ENCODE measurements around the gene ZNF765. TPM values are rescaled to one million over a fixed set of nuclear protein-coding genes. Genes with fewer than 3 reads are reported as not detected.
"Not testable (repeated sequence)": the region's sequence is repeated elsewhere in the genome, so short reads cannot be mapped to it uniquely, and the experiment has no call there.

Gene ZNF765
- 10 to 100 TPM in 1 of 8 experiments, 1 to 10 TPM in 7; 6.3 to 10.3 (median 7.6) TPM for total RNA-seq

DNA sequence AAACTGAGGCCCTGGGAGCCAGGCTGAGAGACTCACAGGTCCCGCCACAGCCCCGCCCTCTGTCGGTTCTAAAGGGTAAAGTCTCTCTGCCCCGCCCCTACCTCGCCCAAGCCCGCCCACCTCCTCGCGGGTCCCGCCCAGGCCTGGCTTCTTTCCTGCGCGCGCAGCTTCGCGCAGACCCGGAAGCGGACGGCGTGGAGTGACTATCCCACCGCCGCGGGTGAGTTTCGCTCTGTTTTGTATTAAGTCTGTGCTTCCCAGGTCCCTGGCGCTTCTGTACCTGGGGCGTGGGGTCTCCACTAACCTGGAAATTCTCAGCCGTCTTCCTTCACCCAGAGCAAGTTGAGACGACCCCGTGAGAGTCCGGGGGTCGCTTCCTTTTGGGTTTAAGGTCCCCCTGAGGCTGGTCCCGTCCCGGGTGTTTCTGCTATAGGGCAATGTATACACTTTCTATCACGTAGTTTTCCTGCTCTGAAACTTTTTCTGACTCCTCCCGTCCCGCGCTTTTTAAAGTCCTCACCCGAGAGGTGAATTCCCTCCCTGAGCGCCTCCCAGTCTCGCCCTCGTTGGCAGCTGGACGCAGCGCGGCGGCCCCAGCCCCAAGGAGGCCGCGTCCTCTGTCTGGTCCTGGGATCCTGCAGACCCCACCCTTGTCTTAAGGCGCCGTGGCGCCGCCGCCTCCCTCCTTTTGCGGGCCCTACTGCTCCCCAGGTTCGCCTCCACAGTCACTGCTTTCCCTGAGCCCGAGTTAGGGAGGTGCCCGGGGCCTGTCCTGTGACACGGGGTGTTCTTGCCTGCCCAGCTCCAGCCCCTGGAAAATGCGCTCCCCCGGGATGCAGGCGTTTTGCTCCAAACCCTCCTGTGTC, at the start of gene ZNF765:
TSS of gene ZNF765 (plus strand) at position 176 of the 866 bp plus-strand sequence. CDS start 2,867 bp downstream, outside the sequence.
- WGBS, 10 experiments: 0 to 8% (median 0%) methylated on average over 3 to 25 of the region's 58 CpGs; no CpG with 5 or more reads in 1 of the 10 experiments

DNA sequence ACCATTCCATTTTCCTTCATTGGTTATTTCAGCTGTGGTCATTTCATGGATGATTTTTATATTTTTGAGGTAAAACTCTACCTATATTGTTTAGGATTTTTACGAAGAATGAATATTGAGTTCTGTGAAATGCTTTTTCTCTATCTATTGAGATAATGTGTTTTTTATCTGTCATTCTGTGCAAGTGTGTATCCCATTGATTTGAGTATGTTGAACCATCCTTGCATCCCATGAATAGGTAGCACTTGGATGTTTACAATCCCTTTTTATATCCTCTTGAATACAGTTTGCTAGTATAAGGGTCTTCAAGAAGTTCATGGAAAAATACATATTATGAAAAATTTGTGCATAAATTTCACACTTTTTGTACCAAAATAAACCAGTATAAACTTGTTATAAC, 39.2 kb upstream of the ZNF765 start:
- Histone ChIP-seq H3K4me1 (replicated peaks in 1 of 2) (no peaks in the 10 kb centered on the region), H3K4me3 (no peak overlapping the region), H3K27ac (no peak overlapping the region)
- 86 to 100% (median 100%) methylated on average over 1 of the region's 1 CpG; no CpG with 5 or more reads in 1 of the 10 experiments for WGBS, 10 experiments
- in situ Hi-C loops (cut with MboI; ENCODE audit: low pct_unique_long_range_greater_than_20kb in 2 of 9, low sequenced_read_pairs in 9 of 9, unreplicated experiment in 9 of 9): no loop called here
- ATAC-seq (replicated peaks in 6 of 8): no peak

More for the DNA sequence above, at the start of gene ZNF765:
- Histone ChIP-seq H3K4me3 (peak within 1 kb of the TSS; percentile 57 to 91 (median 73)), H3K27ac (peak within 1 kb of the TSS; percentile 20 to 71), H3K4me1 (replicated peaks in 1 of 2) (peaks cover 10 to 13% of the 10 kb centered on the region in 2 donors)
- ATAC-seq (replicated peaks in 6 of 8): peak; percentile 93 to 97 (median 95)
- in situ Hi-C loops (cut with MboI; ENCODE audit: low pct_unique_long_range_greater_than_20kb in 2 of 9, low sequenced_read_pairs in 9 of 9, unreplicated experiment in 9 of 9): no loop called here

DNA sequence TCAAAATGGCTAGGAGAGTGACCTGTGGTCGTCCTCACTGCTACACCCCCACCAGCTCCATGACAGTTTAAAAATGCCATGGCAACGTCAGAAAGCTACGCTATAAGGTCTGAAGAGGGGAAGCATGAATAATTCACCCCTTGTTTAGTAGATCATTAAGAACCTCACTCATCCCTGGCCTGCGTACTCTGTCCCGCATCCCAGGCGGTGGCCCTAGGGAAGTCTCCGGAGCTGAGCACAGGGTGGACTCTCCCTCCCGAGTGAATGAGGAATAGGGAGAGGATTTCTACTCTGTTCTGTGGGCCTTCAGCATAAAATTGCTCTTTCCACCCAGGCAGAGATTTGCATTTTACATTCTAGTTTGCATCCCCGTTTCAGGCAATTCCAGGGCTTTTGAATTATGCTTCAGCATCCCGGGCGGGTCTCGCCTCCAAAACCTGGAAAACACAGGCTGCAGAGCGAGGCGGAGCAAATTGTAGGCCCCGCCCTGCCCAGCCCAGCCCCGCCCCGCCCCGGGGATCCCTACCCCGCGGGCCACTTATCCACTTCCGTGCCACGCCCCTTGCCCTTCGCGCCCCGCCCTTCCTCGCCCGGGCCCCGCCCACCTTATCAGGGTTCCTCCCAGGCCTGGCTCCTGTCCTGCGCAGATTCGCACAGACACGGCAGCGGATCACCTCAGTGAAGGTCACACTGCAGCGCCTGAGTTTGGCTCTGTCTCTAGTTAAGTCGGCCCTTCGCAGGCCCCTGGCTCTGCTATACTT, 36.9 kb upstream of the ZNF765 start:
- no peak for ATAC-seq (replicated peaks in 6 of 8)
- in situ Hi-C loops (cut with MboI; ENCODE audit: low pct_unique_long_range_greater_than_20kb in 2 of 9, low sequenced_read_pairs in 9 of 9, unreplicated experiment in 9 of 9): no loop called here
- Histone ChIP-seq H3K4me3 (no peak overlapping the region), H3K27ac (no peak overlapping the region), H3K4me1 (replicated peaks in 1 of 2) (no peaks in the 10 kb centered on the region)
- 75 to 100% (median 85%) methylated on average over 1 to 17 of the region's 35 CpGs; no CpG with 5 or more reads in 1 of the 10 experiments for WGBS, 10 experiments

DNA sequence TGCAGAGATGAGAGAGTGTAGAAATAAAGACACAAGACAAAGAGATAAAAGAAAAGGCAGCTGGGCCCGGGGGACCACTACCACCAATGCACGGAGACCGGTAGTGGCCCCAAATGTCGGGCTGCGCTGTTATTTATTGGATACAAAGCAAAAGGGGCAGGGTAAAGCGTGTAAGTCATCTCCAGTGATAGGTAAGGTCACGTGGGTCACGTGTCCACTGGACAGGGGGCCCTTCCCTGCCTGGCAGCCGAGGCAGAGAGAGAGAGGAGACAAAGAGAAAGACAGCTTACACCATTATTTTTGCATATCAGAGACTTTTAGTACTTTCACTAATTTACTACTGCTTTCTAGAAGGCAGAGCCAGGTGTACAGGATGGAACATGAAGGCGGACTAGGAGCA, 34.9 kb upstream of the ZNF765 start:
- 80 to 89% (median 83%) methylated on average over 1 to 5 of the region's 10 CpGs; no CpG with 5 or more reads in 7 of the 10 experiments for WGBS, 10 experiments
- H3K27ac ChIP-seq; H3K4me3 ChIP-seq; ATAC-seq (replicated peaks in 6 of 8); H3K4me1 ChIP-seq (replicated peaks in 1 of 2); in situ Hi-C loops (cut with MboI; ENCODE audit: low pct_unique_long_range_greater_than_20kb in 2 of 9, low sequenced_read_pairs in 9 of 9, unreplicated experiment in 9 of 9): not testable (repeated sequence)

DNA sequence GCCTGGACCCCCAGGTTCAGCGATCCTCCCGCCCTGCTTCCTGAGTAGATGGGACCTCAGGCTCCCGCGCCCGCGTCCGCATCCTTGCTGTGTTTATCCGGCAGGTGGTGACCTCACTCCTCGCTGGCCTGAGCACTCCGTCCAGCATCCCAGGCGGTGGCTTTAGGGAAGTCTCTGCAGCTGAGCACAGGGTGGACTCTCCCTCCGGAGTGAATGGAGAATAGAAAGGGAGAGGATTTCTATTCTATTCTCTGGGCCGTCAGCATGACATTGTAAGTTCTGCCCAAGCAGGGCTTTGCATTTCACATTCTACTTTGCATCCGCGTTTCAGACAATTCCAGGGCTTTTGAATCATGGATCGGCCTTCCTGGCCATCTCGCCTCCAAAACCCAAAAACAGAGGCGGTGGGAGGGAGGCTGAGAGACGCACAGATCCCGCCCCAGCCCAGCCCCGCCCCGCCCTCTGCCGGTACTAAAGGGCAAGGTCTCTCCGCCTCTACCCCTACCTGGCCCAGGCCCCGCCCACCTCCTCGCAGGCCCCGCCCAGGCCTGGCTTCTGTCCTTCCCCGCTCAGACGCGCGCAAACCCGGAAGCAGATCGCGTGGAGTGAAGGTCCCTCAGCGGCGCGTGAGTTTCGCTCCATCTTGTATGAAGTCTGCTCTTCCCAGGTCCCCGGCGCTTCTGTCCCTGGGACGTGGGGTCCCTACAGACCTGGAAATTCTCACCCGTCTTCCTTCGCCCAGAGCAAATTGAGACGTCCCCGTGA, 29.6 kb upstream of the ZNF765 start, which contains the start of gene ZNF525:
TSS of gene ZNF525 (plus strand) at position 572 of the 765 bp plus-strand sequence. CDS start 6,577 bp downstream, outside the sequence.
- 0 to 22% (median 2%) methylated on average over 1 to 17 of the region's 45 CpGs; no CpG with 5 or more reads in 1 of the 10 experiments for WGBS, 10 experiments
- Histone ChIP-seq H3K27ac (peak within 1 kb of the TSS in 1 of 2 donors; percentile 11), H3K4me3 (peak within 1 kb of the TSS; percentile 43 to 63 (median 48)), H3K4me1 (replicated peaks in 1 of 2) (peaks cover 5 to 6% of the 10 kb centered on the region in 2 donors)
- in situ Hi-C loops (cut with MboI; ENCODE audit: low pct_unique_long_range_greater_than_20kb in 2 of 9, low sequenced_read_pairs in 9 of 9, unreplicated experiment in 9 of 9): no loop called here
- peak; percentile 94 to 99 (median 98) for ATAC-seq (replicated peaks in 6 of 8)

DNA sequence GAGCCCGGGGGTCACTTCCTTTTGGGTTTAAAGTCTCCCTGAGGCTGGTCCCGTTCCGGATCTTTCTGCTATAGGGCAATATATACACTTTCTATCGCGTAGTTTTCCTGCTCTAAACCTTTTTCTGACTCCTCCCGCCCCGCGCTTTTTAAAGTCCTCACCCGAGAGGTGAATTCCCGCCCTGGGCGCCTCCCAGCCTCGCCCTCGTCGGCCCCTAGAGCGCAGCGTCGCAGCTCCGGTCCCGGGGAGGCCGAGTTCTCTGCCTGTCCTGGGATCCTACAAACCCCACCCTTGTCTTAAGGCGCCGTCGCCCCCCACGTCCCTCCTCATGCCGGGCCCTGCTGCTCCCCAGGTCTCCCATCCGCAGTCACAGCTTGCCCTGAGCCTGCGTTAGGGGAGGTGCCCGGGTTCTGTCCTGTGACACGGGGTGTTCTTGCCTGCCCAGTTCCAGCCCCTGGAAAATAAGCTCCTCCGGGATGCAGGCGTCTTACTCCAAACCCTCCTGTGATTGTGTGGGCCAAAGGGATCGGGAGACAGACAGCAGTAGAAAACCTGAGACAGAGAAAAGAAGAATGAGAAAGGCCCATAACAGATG, 29.0 kb upstream of the ZNF765 start:
- H3K4me1 ChIP-seq (replicated peaks in 1 of 2): peaks cover 5 to 6% of the 10 kb centered on the region in 2 donors
- in situ Hi-C loops (cut with MboI; ENCODE audit: low pct_unique_long_range_greater_than_20kb in 2 of 9, low sequenced_read_pairs in 9 of 9, unreplicated experiment in 9 of 9): no loop called here
- 0 to 14% (median 0%) methylated on average over 1 to 9 of the region's 32 CpGs; no CpG with 5 or more reads in 4 of the 10 experiments for WGBS, 10 experiments
- H3K27ac ChIP-seq: no peak overlapping the region
- peak; percentile 41 to 66 (median 56) for ATAC-seq (replicated peaks in 6 of 8)
- H3K4me3 ChIP-seq: peak overlapping the region; percentile 43 to 63 (median 48)

DNA sequence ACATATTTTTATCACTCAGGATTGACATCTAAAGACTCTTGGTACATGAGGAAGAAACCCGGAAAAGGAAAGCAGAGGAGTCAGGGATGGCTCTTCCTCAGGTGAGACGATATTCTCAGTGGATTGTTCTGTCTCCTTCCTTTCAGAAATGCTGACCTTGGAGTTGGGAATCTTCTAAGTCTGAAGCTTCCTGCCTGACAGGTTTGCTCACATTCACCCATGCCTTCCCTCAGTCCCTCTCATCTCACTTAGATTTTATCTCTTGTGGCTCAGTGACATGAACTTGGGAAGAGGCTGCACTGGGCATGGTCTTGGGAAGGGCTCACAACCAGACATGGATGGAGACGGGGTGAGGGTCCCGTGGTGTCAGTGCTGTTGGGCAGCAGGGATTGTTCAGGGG, 22.8 kb upstream of the ZNF765 start:
- WGBS, 10 experiments: 43 to 100% (median 98%) methylated on average over 1 to 4 of the region's 4 CpGs; no CpG with 5 or more reads in 2 of the 10 experiments
- Histone ChIP-seq H3K27ac (no peak overlapping the region), H3K4me3 (no peak overlapping the region), H3K4me1 (replicated peaks in 1 of 2) (no peaks in the 10 kb centered on the region)
- no peak for ATAC-seq (replicated peaks in 6 of 8)
- in situ Hi-C loops (cut with MboI; ENCODE audit: low pct_unique_long_range_greater_than_20kb in 2 of 9, low sequenced_read_pairs in 9 of 9, unreplicated experiment in 9 of 9): no loop called here

DNA sequence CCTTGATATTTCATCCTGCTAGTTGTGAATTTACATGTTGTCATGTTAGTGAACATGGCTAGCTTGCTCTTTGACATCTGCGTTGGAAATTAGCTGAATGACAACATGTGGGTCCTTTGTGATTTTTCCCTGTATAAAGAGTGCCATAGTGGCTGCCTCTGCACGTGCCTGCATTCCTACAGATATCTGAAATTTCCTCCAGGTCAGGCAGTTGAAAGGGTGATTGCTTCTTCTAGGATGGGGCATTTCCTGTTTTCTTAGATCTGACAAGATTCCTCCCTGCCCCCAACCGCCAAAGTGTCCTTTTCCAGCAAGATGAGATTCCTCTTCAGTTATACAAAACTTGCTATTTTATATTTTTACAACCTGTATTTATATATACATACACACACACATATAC, 20.7 kb upstream of the ZNF765 start:
- in situ Hi-C loops (cut with MboI; ENCODE audit: low pct_unique_long_range_greater_than_20kb in 2 of 9, low sequenced_read_pairs in 9 of 9, unreplicated experiment in 9 of 9): no loop called here
- 31 to 100% (median 53%) methylated on average over 1 to 3 of the region's 3 CpGs; no CpG with 5 or more reads in 1 of the 10 experiments for WGBS, 10 experiments
- H3K4me3 ChIP-seq: no peak overlapping the region

DNA sequence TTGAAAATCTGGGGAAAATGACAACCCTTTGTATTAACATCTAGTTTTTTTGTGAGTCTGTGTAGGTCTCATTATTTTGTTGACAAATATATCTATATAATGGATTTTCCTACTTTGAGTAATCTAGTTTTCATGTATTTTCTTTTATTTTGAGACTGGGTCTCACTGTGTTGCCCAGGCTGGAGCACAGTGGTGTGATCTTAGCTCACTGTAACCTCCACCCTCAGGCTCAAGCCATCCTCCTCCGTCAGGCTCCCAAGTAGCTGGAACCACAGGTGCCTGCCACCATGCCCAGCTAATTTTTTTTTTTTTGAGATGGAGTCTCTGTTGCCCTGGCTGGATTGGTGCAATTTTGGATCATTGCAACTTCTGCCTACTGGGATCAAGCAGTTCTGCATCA, 20.2 kb upstream of the ZNF765 start:
- H3K4me3 ChIP-seq: no peak overlapping the region
- in situ Hi-C loops (cut with MboI; ENCODE audit: low pct_unique_long_range_greater_than_20kb in 2 of 9, low sequenced_read_pairs in 9 of 9, unreplicated experiment in 9 of 9): no loop called here
- no peak for ATAC-seq (replicated peaks in 6 of 8)
- no peak overlapping the region for H3K27ac ChIP-seq
- H3K4me1 ChIP-seq (replicated peaks in 1 of 2): no peaks in the 10 kb centered on the region
- 67 to 100% (median 85%) methylated on average over 1 of the region's 1 CpG; no CpG with 5 or more reads in 4 of the 10 experiments for WGBS, 10 experiments

More for the DNA sequence above, 20.7 kb upstream of the ZNF765 start:
- Histone ChIP-seq H3K4me1 (replicated peaks in 1 of 2) (no peaks in the 10 kb centered on the region), H3K27ac (no peak overlapping the region)
- ATAC-seq (replicated peaks in 6 of 8): no peak

DNA sequence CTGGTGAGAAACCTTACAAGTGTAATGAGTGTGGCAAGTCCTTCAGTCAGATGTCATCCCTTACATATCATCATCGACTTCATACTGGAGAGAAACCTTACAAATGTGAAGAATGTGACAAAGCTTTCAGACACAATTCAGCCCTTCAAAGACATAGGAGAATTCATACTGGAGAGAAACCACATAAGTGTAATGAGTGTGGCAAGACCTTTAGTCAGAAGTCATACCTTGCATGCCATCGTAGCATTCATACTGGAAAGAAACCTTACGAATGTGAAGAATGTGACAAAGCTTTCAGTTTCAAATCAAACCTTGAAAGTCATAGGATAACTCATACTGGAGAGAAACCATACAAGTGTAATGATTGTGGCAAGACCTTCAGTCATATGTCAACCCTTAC, 13.6 kb upstream of the ZNF765 start:
- WGBS, 10 experiments: 17 to 100% (median 100%) methylated on average over 1 to 3 of the region's 3 CpGs; no CpG with 5 or more reads in 1 of the 10 experiments
- H3K4me1 ChIP-seq (replicated peaks in 1 of 2): no peaks in the 10 kb centered on the region
- in situ Hi-C loops (cut with MboI; ENCODE audit: low pct_unique_long_range_greater_than_20kb in 2 of 9, low sequenced_read_pairs in 9 of 9, unreplicated experiment in 9 of 9): no loop called here
- H3K4me3 ChIP-seq: no peak overlapping the region
- no peak for ATAC-seq (replicated peaks in 6 of 8)
- H3K27ac ChIP-seq: no peak overlapping the region

DNA sequence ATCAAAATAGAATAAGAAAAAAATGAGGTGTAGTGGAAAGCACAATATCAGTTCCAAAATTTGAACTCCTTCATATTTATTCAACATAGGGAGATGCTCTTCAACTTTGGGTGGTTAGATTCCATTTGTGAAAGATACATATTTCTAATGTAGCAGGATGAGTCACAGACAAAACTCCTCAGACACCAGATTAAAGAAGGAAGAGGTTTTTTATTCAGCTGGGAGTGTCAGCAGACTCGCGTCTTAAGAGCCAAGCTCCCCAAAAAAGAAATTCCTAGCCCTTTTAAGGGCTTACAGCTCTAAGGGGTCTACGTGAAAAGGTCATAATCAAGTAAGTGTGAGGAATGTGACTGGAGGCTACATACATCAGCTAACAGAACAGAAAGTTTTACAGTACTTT, 6.8 kb upstream of the ZNF765 start:
- no peak overlapping the region for H3K27ac ChIP-seq
- ATAC-seq (replicated peaks in 6 of 8): no peak
- no peaks in the 10 kb centered on the region for H3K4me1 ChIP-seq (replicated peaks in 1 of 2)
- in situ Hi-C loops (cut with MboI; ENCODE audit: low pct_unique_long_range_greater_than_20kb in 2 of 9, low sequenced_read_pairs in 9 of 9, unreplicated experiment in 9 of 9): no loop called here
- H3K4me3 ChIP-seq: no peak overlapping the region
- 40 to 100% (median 75%) methylated on average over 1 to 3 of the region's 3 CpGs; no CpG with 5 or more reads in 3 of the 10 experiments for WGBS, 10 experiments

DNA sequence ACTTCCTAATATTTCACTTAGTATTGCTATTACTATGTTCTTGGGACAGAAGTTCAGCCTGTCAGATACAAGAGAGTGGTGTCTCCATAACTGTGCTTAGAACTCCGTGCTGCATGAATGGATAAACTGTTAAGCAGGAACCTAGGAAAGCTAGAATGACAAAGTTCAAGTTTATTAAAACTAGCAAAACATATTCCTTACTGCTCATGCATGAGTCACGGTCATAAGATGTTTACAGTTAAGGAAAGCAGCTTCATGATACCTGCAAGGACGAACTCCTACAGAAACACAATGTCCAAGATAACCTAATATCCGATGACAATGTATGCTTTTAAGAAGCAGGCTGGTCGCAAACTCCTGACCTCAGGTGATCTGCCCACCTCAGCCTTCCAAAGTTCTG, 6.0 kb upstream of the ZNF765 start:
- peaks cover 0 to under 1% of the 10 kb centered on the region in 2 donors for H3K4me1 ChIP-seq (replicated peaks in 1 of 2)
- in situ Hi-C loops (cut with MboI; ENCODE audit: low pct_unique_long_range_greater_than_20kb in 2 of 9, low sequenced_read_pairs in 9 of 9, unreplicated experiment in 9 of 9): no loop called here
- 44 to 100% (median 83%) methylated on average over 2 to 5 of the region's 5 CpGs; no CpG with 5 or more reads in 1 of the 10 experiments for WGBS, 10 experiments
- no peak for ATAC-seq (replicated peaks in 6 of 8)
- H3K27ac ChIP-seq: no peak overlapping the region
- no peak overlapping the region for H3K4me3 ChIP-seq

Data from motor neuron (in vitro differentiated cells).